Measurements from ENCODE around the gene SRMS. TPM values are rescaled to one million over a fixed set of nuclear protein-coding genes. Genes with fewer than 3 reads are reported as not detected.
"Not testable (repeated sequence)": the region's sequence is repeated elsewhere in the genome, so short reads cannot be mapped to it uniquely, and the experiment has no call there.

SRMS gene
- polyA plus RNA-seq, 5 donors, result 0.12 to 0.27 (median 0.15) TPM

- no peak for DNase-seq
Measured at GRCh38 chr20:63525185-63525584, 22.4 kb downstream of the SRMS start.

DNA sequence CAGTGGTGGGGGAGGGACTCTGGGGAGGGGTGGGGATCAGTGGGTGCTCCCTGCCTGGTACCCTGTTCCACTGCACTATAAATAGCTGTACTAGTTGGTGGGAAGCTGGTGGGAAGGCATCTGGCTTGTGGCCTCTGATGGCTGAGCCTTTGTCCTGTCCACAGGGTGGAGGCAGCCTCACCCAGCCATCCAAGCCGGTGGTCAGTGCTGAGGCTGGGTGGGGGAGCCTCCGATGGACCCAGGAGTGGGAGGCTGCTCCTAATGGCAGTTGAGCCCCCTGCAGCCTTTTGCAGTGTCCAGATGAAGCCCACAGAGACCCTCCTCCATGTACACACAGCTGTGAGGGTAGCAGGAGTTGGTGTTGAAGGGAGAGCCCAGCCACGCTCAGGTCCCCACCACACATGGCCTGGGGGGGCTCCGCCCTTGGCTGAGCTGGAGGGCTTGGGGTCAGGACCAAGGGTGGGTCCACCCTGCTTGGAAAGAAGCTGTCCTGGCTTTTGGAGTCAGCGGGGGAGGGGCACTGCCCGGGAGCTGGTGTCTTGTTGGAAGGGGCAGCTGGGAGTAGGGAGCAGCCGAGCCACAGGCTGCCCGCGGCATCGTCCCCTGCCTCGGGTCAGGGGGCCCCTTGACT, 24.5 kb downstream of the SRMS start:
- no peak for DNase-seq

- DNase-seq, result no peak
Measured at GRCh38 chr20:63522091-63522868, 25.3 kb downstream of the SRMS start.

DNA sequence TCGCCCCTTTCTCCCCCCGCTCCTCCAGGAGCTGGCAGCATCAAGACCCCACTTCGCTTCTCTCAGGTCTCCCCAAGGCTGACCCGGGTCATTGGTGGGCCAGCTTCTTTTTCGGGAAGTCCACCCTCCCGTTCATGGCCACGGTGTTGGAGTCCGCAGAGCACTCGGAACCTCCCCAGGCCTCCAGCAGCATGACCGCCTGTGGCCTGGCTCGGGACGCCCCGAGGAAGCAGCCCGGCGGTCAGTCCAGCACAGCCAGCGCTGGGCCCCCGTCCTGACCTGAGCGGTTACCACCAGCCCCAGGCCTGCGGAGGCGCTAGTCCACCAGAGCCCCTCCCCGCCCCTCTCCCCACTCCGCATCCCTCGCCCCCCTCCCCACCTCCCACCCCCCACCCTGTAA, 25.9 kb downstream of the SRMS start:
- no peak for DNase-seq

DNA sequence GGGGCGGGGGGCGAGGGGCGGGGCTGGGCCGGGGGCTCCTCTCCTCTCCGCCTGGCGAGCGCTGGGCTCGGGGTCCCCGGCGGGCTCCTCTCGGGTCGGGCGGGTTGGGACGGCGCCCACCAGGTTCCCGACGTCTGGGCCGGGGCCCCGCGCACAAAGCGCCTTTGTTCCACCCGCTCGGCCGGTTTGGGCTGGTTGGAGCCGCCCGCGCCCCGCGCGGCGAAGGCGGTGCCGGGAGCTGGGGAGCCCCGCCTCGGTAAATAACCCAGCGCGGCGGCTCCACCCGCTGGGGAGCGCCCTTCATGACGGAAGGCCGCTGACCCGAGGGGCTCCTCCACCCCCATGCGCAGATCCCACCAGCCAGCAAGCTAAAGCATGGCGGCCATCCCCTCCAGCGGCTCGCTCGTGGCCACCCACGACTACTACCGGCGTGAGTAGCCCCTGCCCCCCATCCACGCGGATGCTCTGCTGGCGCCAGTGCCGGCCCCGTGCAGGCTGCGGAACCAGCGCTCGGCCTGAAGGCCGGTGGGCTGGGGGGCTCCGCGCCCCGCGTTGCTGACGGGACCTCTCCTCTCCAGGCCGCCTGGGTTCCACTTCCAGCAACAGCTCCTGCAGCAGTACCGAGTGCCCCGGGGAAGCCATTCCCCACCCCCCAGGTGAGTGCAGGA, 26.5 kb downstream of the SRMS start:
- DNase-seq, result peak; percentile 65 to 80

- peak; percentile 87 to 91 for DNase-seq
Measured at GRCh38 chr20:63520504-63520933, 27.0 kb downstream of the SRMS start, which contains the start of gene PPDPF. Gene PPDPF (plus strand): TSS chr20:63520765. CDS start chr20:63521309, 544 bp downstream.

DNA sequence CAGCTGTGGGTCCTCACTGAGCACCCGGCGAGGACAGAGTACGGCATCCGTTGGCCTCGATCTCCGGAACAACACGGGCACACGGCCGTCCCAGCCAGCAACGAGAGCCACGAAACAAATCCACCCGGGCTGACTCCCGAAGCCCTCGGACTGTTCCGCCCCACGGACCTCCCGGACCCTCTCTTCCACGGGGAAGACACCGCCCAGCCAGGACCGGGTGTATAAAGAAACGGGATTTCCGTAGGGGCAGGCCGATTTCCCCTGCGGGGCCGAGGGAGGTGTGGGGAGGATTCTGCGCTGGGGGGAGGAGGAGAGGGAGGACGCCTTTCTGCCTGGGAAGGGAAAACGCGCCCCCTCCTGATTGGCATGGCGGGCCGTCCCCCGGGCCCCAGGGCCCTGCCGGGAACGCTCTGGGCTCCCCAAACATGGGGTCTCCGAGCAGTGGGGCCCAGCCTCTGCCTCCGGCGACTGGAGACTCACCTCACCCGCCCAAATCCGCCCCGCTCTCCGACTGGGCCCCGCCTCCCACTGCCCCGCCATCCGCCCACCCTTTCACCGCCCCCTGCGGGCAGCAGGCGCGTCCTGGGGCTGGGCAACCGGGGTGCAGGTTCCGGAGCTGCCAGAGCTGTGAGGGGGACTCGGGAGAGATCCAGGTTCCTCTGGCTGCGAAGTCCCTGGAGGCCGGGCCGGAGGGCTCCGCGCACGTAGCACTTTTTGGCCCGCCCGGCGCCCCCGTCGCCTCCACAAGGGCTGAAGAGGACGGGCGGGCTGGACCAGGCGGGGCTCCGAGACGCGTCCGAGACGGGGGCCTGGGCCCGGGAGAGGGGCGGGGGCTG, 27.7 kb downstream of the SRMS start:
- peak in 1 of 2 donors; percentile 50 for DNase-seq

GRCh38 chr20:63518946-63519667, 28.4 kb downstream of the SRMS start:
- no peak for DNase-seq

DNA sequence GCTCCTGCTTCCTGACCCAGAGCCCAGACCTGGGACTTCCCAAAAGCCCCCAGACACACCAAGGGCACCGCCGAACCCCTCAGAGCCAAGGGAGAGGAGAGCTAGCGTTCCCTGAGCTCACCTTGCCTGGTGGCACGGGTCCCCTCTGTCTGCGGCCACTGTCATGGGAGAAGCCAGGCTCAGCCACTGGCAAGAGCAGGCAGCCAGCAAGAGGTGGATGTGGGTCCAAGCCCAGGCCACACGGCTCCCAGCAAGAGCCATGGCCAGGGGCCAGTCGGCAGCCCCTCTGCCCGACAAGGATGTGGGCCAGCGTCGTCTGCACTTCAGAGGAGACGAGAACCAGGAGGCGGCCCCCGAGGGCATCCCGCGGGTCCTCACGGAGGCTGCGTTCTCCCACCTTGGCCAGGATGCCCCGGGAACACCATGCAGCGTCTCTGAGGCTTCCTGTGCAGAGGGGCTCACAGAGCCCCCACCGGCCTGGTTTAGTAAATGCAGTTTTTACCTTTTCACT, 29.1 kb downstream of the SRMS start:
- DNase-seq, result no peak

DNA sequence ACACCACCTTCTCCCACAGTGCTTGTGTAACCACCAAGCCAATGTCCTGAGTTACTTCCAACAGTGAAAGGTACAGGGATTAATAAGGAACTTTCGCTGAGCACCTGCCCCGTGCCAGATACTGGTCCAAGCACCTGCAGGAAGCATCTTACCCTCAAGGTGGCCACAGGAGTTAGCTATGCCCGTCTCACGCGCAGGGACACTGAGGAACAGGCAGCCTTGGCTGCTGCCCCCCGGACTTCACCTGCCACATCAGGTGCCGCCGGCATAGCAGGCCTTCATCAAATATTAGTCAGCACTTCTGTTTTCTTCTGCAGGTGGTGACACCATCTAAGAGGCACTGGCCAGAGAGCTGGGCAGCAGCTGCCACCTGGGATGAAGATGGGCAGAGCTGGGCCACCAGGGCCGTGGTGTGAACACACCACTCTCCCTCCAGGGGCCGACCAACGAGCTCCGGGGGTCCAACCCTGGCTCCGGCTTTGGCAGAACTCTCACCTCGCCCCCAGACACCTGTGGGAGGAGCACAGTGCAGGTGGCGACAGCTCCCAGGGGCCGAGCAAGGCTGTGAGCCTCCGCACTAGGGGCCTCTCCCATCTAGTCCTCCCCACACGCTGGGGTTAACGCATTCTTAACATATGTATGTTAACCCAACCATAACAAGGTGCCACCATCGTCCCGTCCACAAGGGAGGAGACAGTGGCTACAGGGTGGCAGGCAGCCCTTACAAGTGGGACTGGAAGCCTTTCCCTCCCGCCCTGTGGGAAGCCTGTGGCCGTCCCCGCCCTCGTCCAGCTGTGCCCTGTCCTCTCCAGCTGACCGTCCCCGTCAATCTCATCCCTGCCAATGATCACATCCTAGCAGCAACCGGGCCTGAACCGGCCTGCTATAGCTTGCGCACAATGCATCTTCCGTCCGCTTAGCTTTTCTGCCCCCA, 29.9 kb downstream of the SRMS start:
- no peak for DNase-seq

DNA sequence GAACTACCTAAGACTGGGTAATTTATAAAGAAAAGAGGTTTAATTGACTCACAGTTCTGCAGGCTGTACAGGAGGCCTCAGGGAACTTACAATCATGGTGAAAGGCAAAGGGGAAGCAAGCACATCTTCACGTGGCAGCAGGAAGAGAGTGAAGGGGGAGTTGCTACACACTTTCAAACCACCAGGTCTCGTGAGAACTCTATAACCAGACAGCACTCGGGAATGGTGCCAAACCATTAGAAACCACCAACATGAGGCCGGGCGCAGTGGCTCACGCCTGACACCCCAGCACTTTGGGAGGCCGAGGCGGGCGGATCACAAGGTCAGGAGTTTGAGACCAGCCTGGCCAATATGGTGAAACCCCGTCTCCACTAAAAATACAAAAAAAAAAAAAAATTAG, 33.0 kb downstream of the SRMS start:
- not testable (repeated sequence) for DNase-seq

GRCh38 chr20:63513207-63513606, 34.3 kb downstream of the SRMS start:
- no peak for DNase-seq

GRCh38 chr20:63509088-63509564, 38.4 kb downstream of the SRMS start:
- no peak for DNase-seq

DNA sequence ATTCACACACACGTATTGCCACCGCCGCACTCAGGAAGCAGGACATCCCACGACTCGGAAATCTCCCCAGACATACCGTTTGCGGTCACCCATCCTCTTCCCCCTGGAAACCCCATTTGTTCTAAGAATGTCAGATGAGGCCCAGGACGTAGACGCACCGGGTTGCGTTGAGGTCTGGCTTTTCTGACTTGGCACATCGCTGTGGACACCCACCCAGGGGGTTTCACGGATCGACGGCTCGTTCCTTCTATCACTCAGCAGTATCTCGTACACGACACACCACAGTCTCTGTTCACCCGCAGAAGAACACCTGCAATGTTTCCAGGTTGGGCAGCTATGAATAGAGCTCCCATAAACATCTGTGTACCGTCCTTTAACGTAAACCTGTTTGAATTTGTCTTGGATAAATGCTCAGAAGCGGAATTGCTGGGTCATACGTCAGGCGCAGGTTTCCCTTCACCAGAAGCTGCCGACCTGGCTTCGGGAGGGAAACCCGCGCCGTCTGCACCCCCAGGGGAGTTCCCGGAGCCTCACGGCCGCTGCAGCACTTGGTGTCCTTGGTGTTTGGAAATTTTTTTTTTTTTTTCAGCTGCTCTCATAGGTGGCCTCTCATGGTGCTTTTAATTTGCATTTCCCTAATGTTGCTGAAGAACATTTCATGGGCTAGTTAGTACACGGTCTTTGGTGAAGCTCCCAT, 39.3 kb downstream of the SRMS start:
- no peak for DNase-seq

DNA sequence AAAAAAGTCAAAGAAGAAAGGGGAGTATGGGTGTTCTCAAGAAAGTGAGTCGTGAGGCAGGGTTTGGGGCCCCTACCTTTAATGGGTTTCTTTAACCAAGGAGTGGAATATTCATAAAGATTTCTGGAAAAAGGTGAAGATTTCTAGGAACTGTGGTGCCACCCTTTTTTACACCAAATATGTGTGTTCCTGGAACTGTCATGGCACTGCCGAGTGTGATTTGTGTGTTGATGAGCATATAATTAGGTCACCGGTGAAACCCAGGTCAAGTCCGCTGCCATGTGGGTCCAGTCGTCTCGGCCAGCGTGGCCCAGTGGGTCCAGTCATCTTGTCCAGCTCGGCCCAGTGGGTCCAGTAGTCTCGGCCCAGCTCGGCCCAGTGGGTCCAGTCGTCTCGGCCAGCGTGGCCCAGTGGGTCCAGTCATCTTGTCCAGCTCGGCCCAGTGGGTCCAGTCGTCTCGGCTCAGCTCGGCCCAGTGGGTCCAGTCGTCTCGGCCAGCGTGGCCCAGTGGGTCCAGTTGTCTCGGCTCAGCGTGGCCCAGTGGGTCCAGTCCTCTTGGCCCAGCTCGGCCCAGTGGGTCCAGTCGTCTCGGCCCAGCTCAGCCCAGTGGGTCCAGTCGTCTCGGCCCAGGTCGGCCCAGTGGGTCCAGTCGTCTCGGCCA, 40.3 kb downstream of the SRMS start:
- no peak for DNase-seq

DNA sequence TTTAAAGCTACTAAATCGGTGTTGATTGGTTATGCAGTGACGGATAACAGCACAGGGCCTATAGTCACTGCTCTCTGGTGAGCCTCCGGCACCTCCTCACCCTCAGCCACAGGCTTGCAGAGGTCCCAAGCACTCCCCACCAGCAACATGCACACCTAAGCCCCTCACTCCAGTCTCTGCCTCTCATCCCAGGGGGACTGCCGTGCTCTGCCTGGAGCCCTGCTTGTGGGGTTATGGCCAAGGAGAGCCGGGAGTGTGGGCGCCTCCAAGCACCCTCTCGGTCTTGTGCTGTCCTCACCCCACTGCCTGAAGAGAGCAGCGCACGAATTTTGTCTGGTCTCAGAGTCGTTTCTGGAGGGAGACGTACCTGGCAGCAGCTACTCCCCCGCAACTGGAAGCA, 41.8 kb downstream of the SRMS start:
- no peak for DNase-seq

DNA sequence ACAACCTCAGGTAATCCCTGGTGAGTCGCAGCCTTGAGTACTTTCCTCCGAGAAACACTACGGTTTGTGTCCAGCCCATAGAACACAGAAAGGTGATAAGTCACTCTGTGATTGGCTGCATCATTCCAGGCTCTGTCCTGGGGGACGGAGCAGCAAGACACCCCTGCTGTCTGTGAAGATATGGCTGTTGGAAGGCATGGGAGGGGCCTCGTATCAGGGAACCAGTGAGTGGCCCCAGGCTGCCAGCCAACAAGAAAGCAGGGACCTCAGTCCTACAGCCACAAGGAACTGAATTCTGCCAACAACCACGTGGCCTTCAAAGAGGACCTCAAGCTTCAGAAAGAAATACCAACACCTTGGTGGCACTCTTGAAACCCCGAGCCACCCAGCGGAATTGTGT, 42.3 kb downstream of the SRMS start:
- DNase-seq, result no peak

DNA sequence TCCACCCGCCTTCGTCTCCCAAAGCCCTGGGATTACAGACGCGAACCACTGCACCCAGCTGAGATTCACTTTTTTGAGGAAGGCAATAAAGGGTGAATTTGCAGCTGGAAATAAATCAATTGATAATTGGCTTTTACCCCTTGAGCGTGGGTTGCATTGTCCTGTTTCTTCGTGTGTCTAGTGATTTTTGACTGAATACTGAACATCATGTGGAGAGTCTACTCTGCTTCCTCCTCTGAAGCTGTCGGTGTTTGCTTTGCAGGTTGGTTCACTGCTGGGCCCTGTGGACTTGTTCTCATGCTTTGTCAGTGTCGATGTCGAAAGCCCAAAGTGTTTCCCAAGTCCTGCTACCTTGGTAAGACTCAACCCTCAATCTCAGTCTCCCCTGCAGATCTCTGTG, 42.9 kb downstream of the SRMS start:
- no peak for DNase-seq

Measured in right lung (tissue), 5 donors.